Heart right ventricle (tissue), 16 donors: ENCODE results near the gene COG4. TPM values are rescaled to one million over a fixed set of nuclear protein-coding genes. Genes with fewer than 3 reads are reported as not detected.
"Not testable (repeated sequence)": the region's sequence is repeated elsewhere in the genome, so short reads cannot be mapped to it uniquely, and the experiment has no call there.

Experiments
- ATAC-seq, 8 donors: fragments of 200-7000 bp; cut with Tn5 transposase; one replicate each; pipeline ENCODE4 v1.9.1; 2020; ENCODE audit warnings: mild to moderate bottlenecking in 8 of 8, moderate library complexity in 8 of 8, moderate number of reproducible peaks in 1 of 8
- DNase-seq, 2 donors: peaks; one replicate each; pipeline ENCODE4 v3.0.0-alpha.2; 2020
- H3K27ac ChIP-seq, 10 donors: fragments of 200-600 bp; sonication (generic) in 2 of 10; one replicate each; pipeline versions ENCODE4 v1.5.0 to v1.8.0; 2020 to 2022; ENCODE audit warnings: mild to moderate bottlenecking in 3 of 10
- H3K27me3 ChIP-seq, 7 donors: fragments of 200-600 bp; one replicate each; pipeline ENCODE4 v1.8.0; 2021 to 2022; ENCODE audit warnings: mild to moderate bottlenecking in 2 of 7
- H3K36me3 ChIP-seq, 9 donors: fragments of 200-600 bp; sonication (generic) in 1 of 9; one replicate each; pipeline versions ENCODE4 v1.5.0 to v1.8.0; 2020 to 2022; ENCODE audit warnings: mild to moderate bottlenecking in 2 of 9
- H3K4me1 ChIP-seq, 9 donors: fragments of 200-600 bp; sonication (generic) in 1 of 9; one replicate each; pipeline versions ENCODE4 v1.5.0 to v1.8.0; 2020 to 2022; ENCODE audit warnings: mild to moderate bottlenecking in 4 of 9
- H3K4me3 ChIP-seq, 10 donors: fragments of 200-600 bp; sonication (generic) in 2 of 10; one replicate each; pipeline versions ENCODE4 v1.5.0 to v1.8.0; 2020 to 2022; ENCODE audit warnings: mild to moderate bottlenecking in 7 of 10, moderate library complexity in 2 of 10
- H3K9me3 ChIP-seq, 11 donors: fragments of 200-600 bp in 10 of 11; sonication (generic) in 2 of 11; one replicate each; pipeline versions ENCODE4 v1.5.0 to v1.8.0; 2013 to 2022; ENCODE audit warnings: mild to moderate bottlenecking in 2 of 11, control low read depth in 1 of 11, moderate library complexity in 1 of 11
- WGBS, 2 donors: extraction: QIAGEN DNeasy Blood & Tissue Kit; methylation state at CpG; one replicate each; pipeline ENCODE4 v1.1.7; 2013; ENCODE audit warnings: inconsistent platforms in 1 of 2; 5-methylcytosine and 5-hydroxymethylcytosine counted together
- intact Hi-C, 10 donors: fragments of 100-400 bp; cut with DNase I; formaldehyde crosslinking; loops; one replicate each; pipeline versions ENCODE4 v1.11.1 to v1.14.2; 2022
- polyA plus RNA-seq, 2 donors: library from polyadenylated mRNA; stranded (reverse); fragments of 200-250 nt; gene quantifications; one replicate each; pipeline ENCODE4 v1.2.3, GENCODE V29; 2013
- total RNA-seq, 10 donors: library from RNA; stranded (reverse); fragmentation: NEBNext Ultra II Directional in 3 of 10; extraction: Animal tissue kit (Norgen Biotek cat#: 25700) in 3 of 10; gene quantifications; one replicate each; pipeline versions ENCODE4 v1.2.1 to v1.2.4, GENCODE V29; 2021 to 2023
- TF ChIP-seq, protein P1 (sequence below), 9 donors: fragments of 200-600 bp; sonication (generic) in 2 of 9; IDR thresholded peaks; one replicate each; pipeline versions ENCODE4 v1.5.0 to v1.8.0; 2021 to 2022; ENCODE audit warnings: antibody characterized with exemption in 9 of 9, mild to moderate bottlenecking in 5 of 9, moderate library complexity in 1 of 9
- donor health status: Arrhythmogenic right ventricular cardiomyopathy.
- donor health status: ischemic (EF 13 %, LVEDD 7.1; RV severe dilation, severe dysfunction).
- donor health status: healthy with polysubstance abuse.
- donor health status: DM: no; HTN: yes; CAD: no.
- donor health status: DM: no; HTN: no; CAD: no.
- donor health status: ischemic (EF 25% LVEDD 6.9; RV normal size, moderate dysfunction).
- donor health status: ischemic (EF 25% LVEDD 5.7; RV mildly dilated, moderate dysfunction).
- donor health status: healthy.
- donor health status: DM: yes; HTN: yes; CAD: no.
- donor health status: Ischemic cardiomyopathy.
- donor health status: ischemic (EF 35%, LVEDD 5.7; RV mildly dilated, moderate dysfunction).
- donor health status: nonischemic (EF 11% LVEDD 7.7; RV severe dilation, severe dysfunction).
- donor health status: DM: yes; HTN: yes; CAD: no.
- donor health status: PGD.
- donor health status: ischemic (EF 29% LVEDD 5.4; RV normal size, mild dysfunction).
- donor health status: nonischemic (EF 23%, LVEDD 6.1; RV moderate dilation, normal function).

The COG4 gene
- total and polyA plus RNA-seq, 12 donors: 29.3 to 56.8 (median 40.5) TPM

DNA sequence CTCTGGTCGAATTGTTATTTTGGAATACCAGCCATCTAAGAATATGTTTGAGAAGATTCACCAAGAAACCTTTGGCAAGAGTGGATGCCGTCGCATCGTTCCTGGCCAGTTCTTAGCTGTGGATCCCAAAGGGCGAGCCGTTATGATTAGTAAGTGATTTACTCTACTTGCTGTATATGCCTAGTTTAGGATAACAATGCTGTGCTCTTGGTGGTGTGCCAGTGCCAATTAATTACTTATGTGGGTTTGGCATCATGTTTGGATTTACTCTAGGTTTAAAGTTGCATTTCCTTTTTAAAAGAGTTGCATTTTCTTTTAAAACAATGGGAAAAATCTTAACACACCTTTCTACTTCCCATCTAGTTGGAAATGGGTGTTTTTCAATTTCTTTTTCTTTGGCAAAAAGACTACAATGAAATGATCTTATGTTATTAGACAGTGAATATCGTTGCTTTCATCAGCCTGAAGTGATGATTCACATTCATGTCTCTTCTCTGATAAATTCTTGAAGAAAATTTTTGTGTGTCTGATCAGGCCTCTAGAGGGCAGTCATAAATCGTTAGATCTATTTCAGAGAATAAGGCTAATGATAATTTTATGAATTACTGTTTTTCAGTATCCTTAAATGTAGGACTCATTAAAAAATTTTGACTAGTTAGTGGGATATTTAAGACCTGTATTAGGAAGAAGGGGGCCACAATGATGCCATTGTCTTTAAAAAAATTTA, 5.9 kb upstream of the COG4 start:
- DNase-seq (no peak), ATAC-seq (peak in 1 of 8 donors; percentile 45)
- peaks cover 0 to 87% (median 52%) of the 10 kb centered on the region in 9 donors for H3K36me3 ChIP-seq
- no peaks in the 10 kb centered on the region for H3K9me3 ChIP-seq
- H3K27ac ChIP-seq: no peak overlapping the region
- TF ChIP-seq, protein P1, sequence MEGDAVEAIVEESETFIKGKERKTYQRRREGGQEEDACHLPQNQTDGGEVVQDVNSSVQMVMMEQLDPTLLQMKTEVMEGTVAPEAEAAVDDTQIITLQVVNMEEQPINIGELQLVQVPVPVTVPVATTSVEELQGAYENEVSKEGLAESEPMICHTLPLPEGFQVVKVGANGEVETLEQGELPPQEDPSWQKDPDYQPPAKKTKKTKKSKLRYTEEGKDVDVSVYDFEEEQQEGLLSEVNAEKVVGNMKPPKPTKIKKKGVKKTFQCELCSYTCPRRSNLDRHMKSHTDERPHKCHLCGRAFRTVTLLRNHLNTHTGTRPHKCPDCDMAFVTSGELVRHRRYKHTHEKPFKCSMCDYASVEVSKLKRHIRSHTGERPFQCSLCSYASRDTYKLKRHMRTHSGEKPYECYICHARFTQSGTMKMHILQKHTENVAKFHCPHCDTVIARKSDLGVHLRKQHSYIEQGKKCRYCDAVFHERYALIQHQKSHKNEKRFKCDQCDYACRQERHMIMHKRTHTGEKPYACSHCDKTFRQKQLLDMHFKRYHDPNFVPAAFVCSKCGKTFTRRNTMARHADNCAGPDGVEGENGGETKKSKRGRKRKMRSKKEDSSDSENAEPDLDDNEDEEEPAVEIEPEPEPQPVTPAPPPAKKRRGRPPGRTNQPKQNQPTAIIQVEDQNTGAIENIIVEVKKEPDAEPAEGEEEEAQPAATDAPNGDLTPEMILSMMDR (IDR thresholded peaks at IDR 0.05): peak; percentile 27 to 72 (median 63)
- H3K4me3 ChIP-seq: peak overlapping the region in 1 of 10 donors; percentile 6
- H3K4me1 ChIP-seq: peaks cover 0 to 57% (median 44%) of the 10 kb centered on the region in 9 donors
- WGBS, 2 donors: 60 to 67% methylated on average over 8 of the region's 8 CpGs
- intact Hi-C loops: loop anchor here in 8 of 10 donors (1.0 to 10.0 kb wide), 7 partner anchors 123 to 246 kb away; no protein-coding TSS in a partner anchor
- no peaks in the 10 kb centered on the region for H3K27me3 ChIP-seq

DNA sequence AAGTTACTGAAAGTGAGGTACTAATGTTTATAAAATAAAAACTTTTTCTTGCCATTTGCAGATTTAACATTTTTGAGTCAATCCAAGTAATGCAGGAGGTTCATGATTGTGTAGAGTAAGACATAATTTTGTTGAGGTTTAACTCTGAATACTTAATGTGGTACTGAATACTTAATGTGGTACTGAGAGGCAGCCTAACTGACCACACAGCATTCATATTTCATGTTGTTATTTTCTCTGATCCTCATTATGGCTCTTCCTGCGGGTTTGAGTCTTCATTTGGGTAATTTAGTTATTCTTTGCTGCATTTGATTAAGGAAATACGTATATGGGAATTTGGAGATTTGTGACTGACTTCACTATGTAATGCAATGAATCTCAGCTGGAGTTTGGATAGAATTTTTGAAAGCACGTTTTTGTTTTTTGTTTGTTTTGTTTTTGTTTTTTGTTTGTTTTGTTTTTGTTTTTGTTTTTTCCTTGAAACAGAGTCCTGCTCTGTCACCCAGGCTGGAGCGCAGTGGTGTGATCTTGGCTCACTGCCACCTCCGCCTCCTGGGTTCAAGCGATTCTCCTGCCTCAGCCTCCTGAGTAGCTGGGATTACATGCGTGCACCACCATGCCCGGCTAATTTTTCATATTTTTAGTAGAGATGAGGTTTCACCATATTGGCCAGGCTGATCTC, 4.1 kb upstream of the COG4 start:
- Histone ChIP-seq H3K4me1 (peaks cover 5 to 62% (median 48%) of the 10 kb centered on the region in 9 donors), H3K27me3 (no peaks in the 10 kb centered on the region), H3K36me3 (peaks cover 0 to 69% (median 40%) of the 10 kb centered on the region in 9 donors), H3K4me3 (no peak overlapping the region), H3K9me3 (no peaks in the 10 kb centered on the region), H3K27ac (no peak overlapping the region)
- WGBS, 2 donors: 70 to 79% methylated on average over 8 of the region's 8 CpGs
- intact Hi-C loops: loop anchor here in 8 of 10 donors (5.0 to 10.0 kb wide), 6 partner anchors 125 to 247 kb away; no protein-coding TSS in a partner anchor
- ATAC-seq: no peak
- TF ChIP-seq, protein P1 (IDR thresholded peaks at IDR 0.05): no peak
- no peak for DNase-seq

DNA sequence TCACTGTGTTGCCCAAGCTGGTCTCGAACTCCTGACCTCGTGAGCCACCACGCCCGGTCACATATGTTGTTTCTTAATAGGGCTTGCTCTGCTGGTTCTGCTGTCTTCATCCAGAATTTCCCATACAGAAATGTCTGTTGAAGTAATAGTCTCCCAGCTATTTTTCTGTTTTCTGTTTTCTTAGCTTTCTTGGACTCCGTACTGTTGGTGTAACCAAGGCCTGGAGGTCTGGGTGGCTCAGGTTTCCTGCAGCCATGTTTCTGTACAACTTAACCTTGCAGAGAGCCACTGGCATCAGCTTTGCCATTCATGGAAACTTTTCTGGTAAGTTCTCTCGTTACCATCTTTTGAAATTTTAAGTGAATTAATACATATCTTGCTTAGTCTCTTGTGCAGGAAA, 3.0 kb upstream of the COG4 start:
- Histone ChIP-seq H3K27me3 (no peaks in the 10 kb centered on the region), H3K9me3 (no peaks in the 10 kb centered on the region), H3K4me3 (no peak overlapping the region), H3K36me3 (peaks cover 0 to 58% (median 29%) of the 10 kb centered on the region in 9 donors), H3K4me1 (peaks cover 7 to 69% (median 56%) of the 10 kb centered on the region in 9 donors), H3K27ac (no peak overlapping the region)
- DNase-seq (no peak), ATAC-seq (no peak)
- intact Hi-C loops: loop anchor here in 8 of 10 donors (5.0 to 10.0 kb wide), 6 partner anchors 126 to 248 kb away; no protein-coding TSS in a partner anchor
- TF ChIP-seq, protein P1 (IDR thresholded peaks at IDR 0.05): no peak
- WGBS, 2 donors: 73 to 77% methylated on average over 6 of the region's 6 CpGs

DNA sequence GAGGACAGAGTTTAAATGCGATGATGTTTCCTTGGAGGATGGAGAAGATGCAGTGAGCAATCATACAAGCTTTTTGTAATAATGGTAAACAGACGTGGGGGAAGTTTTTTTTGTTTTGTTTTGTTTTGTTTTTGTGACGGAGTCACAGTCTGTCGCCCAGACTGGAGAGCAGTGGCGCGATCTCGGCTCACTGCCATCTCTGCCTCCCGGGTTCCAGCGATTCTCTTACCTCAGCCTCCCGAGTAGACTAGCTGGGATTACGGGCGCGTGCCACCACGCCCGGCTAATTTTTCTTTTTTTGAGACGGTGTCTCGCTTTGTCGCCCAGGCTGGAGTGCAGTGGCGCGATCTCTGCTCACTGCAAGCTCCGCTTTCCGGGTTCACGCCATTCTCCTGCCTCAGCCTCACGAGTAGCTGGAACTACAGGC, 1.1 kb upstream of the COG4 start:
- intact Hi-C loops: loop anchor here in 6 of 10 donors (5.0 to 10.0 kb wide), 4 partner anchors 140 to 250 kb away; no protein-coding TSS in a partner anchor
- peaks cover 7 to 67% (median 52%) of the 10 kb centered on the region in 9 donors for H3K4me1 ChIP-seq
- peak in 1 of 2 donors; percentile 17 for DNase-seq
- H3K36me3 ChIP-seq: peaks cover 0 to 41% (median 15%) of the 10 kb centered on the region in 9 donors
- H3K9me3 ChIP-seq, H3K27me3 ChIP-seq: not testable (repeated sequence)
- 1 to 3% methylated on average over 24 of the region's 24 CpGs for WGBS, 2 donors
- peak in 4 of 8 donors; percentile 23 to 51 (median 38) for ATAC-seq
- H3K27ac ChIP-seq: peak overlapping the region; percentile 77 to 94 (median 88)
- H3K4me3 ChIP-seq: peak overlapping the region; percentile 66 to 98 (median 83)
